Upper lobe of right lung (tissue), 1 donor: ENCODE data around the gene TIPARP. TPM values are rescaled to one million over a fixed set of nuclear protein-coding genes. Genes with fewer than 3 reads are reported as not detected.
"Not testable (repeated sequence)": the region's sequence is repeated elsewhere in the genome, so short reads cannot be mapped to it uniquely, and the experiment has no call there.

Experiments used
- ATAC-seq: fragments of 200-7000 bp; cut with Tn5 transposase; one replicate; pipeline ENCODE4 v1.9.1; 2020; ENCODE audit warnings: mild to moderate bottlenecking, moderate library complexity
- DNase-seq: peaks from one replicate; pipeline ENCODE4 v3.0.0-alpha.2; 2020
- H3K27ac ChIP-seq: fragments of 200-600 bp; one replicate; pipeline ENCODE4 v1.8.0; 2022
- H3K27me3 ChIP-seq: fragments of 200-600 bp; one replicate; pipeline ENCODE4 v1.8.0; 2022; ENCODE audit warnings: mild to moderate bottlenecking
- H3K36me3 ChIP-seq: fragments of 200-600 bp; one replicate; pipeline ENCODE4 v1.8.0; 2022
- H3K4me1 ChIP-seq: fragments of 200-600 bp; one replicate; pipeline ENCODE4 v1.8.0; 2022
- H3K4me3 ChIP-seq: fragments of 200-600 bp; one replicate; pipeline ENCODE4 v1.8.0; 2022; ENCODE audit warnings: mild to moderate bottlenecking
- H3K9me3 ChIP-seq: fragments of 200-600 bp; one replicate; pipeline ENCODE4 v1.8.0; 2022
- CTCF ChIP-seq: fragments of 200-600 bp; IDR thresholded peaks from one replicate; pipeline ENCODE4 v1.8.0; 2022; ENCODE audit warnings: antibody characterized with exemption
- intact Hi-C: fragments of 100-400 bp; cut with DNase I; formaldehyde crosslinking; loops from one replicate; pipeline ENCODE4 v1.11.0; 2022
- total RNA-seq: library from RNA; stranded (reverse); fragmentation: NEBNext Ultra II Directional; extraction: Animal tissue kit (Norgen Biotek cat#: 25700); gene quantifications from one replicate; pipeline ENCODE4 v1.2.1, GENCODE V29; 2021
- donor health status: DM: no; HTN: yes; CAD: no; lungs with severe emphysema.

Gene TIPARP
- total RNA-seq, 1 donor from 2014 or later, result 56.9 TPM

DNA sequence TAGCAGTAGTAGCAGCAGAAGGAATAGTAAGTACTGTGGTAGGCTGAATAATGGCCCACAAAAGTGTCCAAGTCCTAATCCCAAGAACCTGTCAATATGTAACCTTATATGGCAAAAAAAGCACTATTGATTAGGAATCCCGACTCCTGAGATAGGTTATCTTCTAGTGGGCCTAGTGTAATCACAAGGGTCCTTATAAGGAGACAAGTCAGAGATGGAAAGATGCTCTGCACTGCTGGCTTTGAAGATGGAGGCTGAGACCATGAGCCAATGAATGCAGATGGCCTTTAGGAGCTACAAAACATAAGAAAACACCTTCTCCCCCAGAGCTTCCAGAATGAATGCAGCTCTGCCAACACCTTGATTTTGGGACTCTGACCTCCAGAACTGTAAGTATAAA, 36.0 kb downstream of the TIPARP start:
- no peak for DNase-seq
- H3K27ac ChIP-seq, result no peak overlapping the region
- no peak for ATAC-seq
- no peak for TF ChIP-seq CTCF
- H3K27me3 ChIP-seq, result no peaks in the 10 kb centered on the region
- no peak overlapping the region for H3K4me3 ChIP-seq
- peaks cover 9% of the 10 kb centered on the region for H3K4me1 ChIP-seq
- peaks cover 40% of the 10 kb centered on the region for H3K36me3 ChIP-seq
- intact Hi-C loops, result no loop called here
- H3K9me3 ChIP-seq, result no peaks in the 10 kb centered on the region

DNA sequence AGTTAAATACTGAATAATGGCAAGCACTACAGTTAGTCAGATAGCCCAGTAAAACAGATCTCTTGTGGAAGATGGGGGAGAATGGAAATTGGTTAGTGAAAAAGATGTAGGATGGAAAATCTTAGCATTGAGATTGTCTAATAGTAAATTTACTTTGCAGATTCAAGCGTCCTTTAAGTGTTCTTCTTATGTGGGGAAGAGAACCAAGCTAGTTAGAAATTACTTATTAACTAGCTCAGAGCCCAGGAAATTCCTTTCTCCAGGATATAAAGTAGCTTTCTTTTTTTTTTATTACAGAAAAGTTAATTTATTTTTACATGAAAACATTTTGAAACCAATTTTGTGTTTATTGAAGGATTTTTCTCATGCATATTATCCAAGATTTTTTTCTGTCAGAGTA, 36.7 kb downstream of the TIPARP start:
- peak; percentile 31 for ATAC-seq
- DNase-seq, result no peak
- Histone ChIP-seq H3K36me3 (peaks cover 33% of the 10 kb centered on the region), H3K9me3 (no peaks in the 10 kb centered on the region), H3K27me3 (no peaks in the 10 kb centered on the region), H3K27ac (no peak overlapping the region), H3K4me3 (no peak overlapping the region), H3K4me1 (peaks cover 3% of the 10 kb centered on the region)
- TF ChIP-seq CTCF, result no peak
- intact Hi-C loops, result no loop called here

DNA sequence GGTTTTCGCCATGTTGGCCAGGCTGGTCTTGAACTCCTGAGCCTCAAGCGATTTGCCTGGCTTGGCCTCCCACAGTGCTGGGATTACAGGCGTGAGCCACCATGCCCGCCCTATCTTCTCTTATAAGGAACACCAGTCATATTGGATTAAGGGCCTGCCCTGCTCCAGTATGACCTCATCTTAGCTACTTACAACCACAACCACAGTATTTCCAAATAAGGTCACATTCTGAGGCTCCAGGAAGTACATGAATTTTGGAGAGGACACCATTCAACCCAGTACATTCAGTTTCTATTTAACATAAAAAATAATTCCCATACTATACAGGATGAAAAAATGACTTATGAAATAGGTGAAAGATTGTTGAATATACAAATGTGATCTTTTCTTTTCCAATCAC, 37.6 kb downstream of the TIPARP start:
- H3K27me3 ChIP-seq, H3K4me1 ChIP-seq, intact Hi-C loops, DNase-seq, H3K4me3 ChIP-seq, H3K9me3 ChIP-seq, H3K27ac ChIP-seq: not testable (repeated sequence)
- peak; percentile 90 for ATAC-seq
- peaks cover 29% of the 10 kb centered on the region for H3K36me3 ChIP-seq

DNA sequence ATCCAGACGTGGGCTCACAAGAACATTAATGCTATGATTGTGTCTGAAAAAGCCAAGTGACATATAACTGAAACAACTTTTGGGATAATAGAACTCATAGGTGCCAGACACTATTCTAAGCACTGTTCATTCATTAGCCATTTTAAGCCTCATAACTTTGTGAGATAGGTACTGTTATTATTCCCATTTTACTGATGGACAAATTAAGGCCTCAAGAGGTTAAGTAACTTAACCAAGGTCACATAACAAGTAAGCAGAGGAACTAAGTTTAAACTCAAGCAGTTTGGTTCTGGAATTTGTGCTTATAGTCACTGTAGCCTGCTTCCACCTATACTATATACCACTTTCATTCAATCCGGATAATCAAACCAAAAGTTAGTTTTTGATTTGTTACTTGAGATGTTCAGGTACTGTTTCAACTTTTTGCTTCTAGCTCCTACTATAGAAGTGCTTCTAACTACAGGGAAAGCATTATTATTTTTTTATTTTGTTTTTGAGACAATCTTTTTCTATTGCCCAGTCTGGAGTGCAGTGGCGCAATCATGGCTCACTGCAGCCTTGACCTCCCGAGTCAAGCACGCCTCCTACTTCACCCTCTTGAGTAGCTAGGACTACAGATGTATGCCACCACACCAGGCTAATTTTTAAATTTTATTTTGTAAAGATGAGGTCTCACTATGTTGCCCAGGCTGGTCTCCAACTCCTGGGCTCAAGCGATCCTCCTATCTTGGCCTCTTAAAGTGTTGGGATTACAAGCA, 41.9 kb downstream of the TIPARP start:
- no peak for DNase-seq
- peak; percentile 34 for ATAC-seq
- TF ChIP-seq CTCF, result no peak

GRCh38 chr3:156718622-156719306, 44.4 kb downstream of the TIPARP start:
- Histone ChIP-seq H3K4me3 (no peak overlapping the region), H3K27ac (no peak overlapping the region), H3K27me3 (no peaks in the 10 kb centered on the region), H3K9me3 (no peaks in the 10 kb centered on the region), H3K4me1 (peaks cover 4% of the 10 kb centered on the region), H3K36me3 (no peaks in the 10 kb centered on the region)
- intact Hi-C loops, result no loop called here
- ATAC-seq (peak; percentile 67), DNase-seq (no peak)
- TF ChIP-seq CTCF, result no peak

More for the DNA sequence above, 41.9 kb downstream of the TIPARP start:
- Histone ChIP-seq H3K27ac (no peak overlapping the region), H3K4me1 (peaks cover 4% of the 10 kb centered on the region), H3K9me3 (no peaks in the 10 kb centered on the region), H3K27me3 (no peaks in the 10 kb centered on the region), H3K4me3 (no peak overlapping the region), H3K36me3 (no peaks in the 10 kb centered on the region)
- intact Hi-C loops, result no loop called here

- H3K36me3 ChIP-seq, result no peaks in the 10 kb centered on the region
- H3K4me3 ChIP-seq, result no peak overlapping the region
- H3K27ac ChIP-seq, result no peak overlapping the region
- intact Hi-C loops, result no loop called here
- H3K27me3 ChIP-seq, result no peaks in the 10 kb centered on the region
- no peak for DNase-seq
- H3K9me3 ChIP-seq, result no peaks in the 10 kb centered on the region
- no peak for ATAC-seq
- peaks cover 4% of the 10 kb centered on the region for H3K4me1 ChIP-seq
- TF ChIP-seq CTCF, result no peak
These were observed 46.4 kb downstream of the TIPARP start for GRCh38 chr3:156720826-156721225.
